ENCODE data around the gene IL18BP. TPM values are rescaled to one million over a fixed set of nuclear protein-coding genes. Genes with fewer than 3 reads are reported as not detected.

Gene IL18BP
- total and polyA plus RNA-seq, 10 of the 15 experiments (the other 5 are each of a cell fraction or from before 2014, with no cell fraction given), result 2.6 to 18.1 (median 10.7) TPM

DNA sequence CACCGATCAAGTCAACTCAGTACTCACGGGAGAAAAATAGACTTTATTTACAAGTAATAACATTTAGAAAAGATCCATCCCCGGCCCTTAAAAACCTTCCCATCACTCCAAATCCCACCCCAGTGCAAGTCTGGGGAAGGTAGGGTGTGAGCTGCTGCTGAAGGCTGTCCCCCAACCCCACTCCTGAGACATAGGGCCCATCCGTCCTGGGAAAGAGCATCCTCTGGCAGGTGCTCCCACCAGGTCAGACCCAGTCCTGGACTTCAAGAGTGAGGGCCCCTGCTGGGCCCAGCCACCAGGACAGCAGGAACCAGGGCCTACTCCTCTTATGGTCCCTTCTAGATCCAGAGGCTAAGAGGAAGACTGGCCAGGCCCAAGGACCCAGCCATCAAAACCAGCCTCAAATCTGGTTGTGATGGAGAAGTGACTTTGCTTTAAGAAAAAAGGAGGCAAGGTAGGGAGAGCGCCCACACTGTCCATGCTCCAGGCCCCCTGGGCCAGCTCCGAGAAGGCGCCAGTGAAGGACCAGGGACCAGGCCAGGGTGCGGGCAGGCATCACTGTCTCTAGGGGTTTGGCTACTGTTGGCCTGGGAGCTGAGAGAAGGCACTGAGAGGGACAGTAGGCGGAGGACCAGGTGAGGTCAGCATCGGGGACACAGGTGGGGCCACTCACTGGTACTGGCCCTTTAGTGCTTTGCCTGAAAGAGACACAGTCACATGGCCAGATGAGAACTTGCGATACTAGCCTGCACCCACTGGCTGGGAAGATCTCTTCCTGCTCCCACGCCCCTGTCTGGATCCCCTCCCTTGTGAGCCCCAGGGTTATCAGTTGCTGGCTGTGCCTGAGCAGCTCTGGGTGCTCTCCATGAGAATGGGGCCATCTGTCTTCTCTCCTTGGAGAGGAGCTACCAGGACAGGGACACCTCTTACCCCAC, 4.4 kb downstream of the IL18BP start:
- ChIA-PET CTCF (no interaction called here), RAD21 (ENCODE audit: unreplicated experiment) (interaction anchor here (0.8 to 1.0 kb wide), 2 partner anchors 25 to 71 kb away, joined by 3 to 4 read pairs; no protein-coding TSS in a partner anchor)
- intact Hi-C loops (cut with micrococcal nuclease; ENCODE audit: unreplicated experiment), result no loop called here
- TF ChIP-seq, protein P1, sequence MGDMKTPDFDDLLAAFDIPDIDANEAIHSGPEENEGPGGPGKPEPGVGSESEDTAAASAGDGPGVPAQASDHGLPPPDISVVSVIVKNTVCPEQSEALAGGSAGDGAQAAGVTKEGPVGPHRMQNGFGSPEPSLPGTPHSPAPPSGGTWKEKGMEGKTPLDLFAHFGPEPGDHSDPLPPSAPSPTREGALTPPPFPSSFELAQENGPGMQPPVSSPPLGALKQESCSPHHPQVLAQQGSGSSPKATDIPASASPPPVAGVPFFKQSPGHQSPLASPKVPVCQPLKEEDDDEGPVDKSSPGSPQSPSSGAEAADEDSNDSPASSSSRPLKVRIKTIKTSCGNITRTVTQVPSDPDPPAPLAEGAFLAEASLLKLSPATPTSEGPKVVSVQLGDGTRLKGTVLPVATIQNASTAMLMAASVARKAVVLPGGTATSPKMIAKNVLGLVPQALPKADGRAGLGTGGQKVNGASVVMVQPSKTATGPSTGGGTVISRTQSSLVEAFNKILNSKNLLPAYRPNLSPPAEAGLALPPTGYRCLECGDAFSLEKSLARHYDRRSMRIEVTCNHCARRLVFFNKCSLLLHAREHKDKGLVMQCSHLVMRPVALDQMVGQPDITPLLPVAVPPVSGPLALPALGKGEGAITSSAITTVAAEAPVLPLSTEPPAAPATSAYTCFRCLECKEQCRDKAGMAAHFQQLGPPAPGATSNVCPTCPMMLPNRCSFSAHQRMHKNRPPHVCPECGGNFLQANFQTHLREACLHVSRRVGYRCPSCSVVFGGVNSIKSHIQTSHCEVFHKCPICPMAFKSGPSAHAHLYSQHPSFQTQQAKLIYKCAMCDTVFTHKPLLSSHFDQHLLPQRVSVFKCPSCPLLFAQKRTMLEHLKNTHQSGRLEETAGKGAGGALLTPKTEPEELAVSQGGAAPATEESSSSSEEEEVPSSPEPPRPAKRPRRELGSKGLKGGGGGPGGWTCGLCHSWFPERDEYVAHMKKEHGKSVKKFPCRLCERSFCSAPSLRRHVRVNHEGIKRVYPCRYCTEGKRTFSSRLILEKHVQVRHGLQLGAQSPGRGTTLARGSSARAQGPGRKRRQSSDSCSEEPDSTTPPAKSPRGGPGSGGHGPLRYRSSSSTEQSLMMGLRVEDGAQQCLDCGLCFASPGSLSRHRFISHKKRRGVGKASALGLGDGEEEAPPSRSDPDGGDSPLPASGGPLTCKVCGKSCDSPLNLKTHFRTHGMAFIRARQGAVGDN (IDR thresholded peaks at IDR 0.05), result no peak
- TF ChIP-seq SUPT20H (IDR thresholded peaks at IDR 0.05; ENCODE audit: borderline replicate concordance, control insufficient read depth, low read depth, low read length) (no peak), POLR2A (IDR thresholded peaks at IDR 0.05; ENCODE audit: low read depth, low read length) (peak; percentile 18; the same call in 1 of the 2 replicates), BCLAF1 (IDR thresholded peaks at IDR 0.05) (no peak), ESRRA (IDR thresholded peaks at IDR 0.05; ENCODE audit: low read length) (no peak), RELB (IDR thresholded peaks at IDR 0.05; ENCODE audit: low read depth) (no peak), SP1 (IDR thresholded peaks at IDR 0.05; ENCODE audit: low read depth, low read length) (no peak), TAF1 (IDR thresholded peaks at IDR 0.05; ENCODE audit: borderline replicate concordance, low read depth, low read length) (no peak), BMI1 (IDR thresholded peaks at IDR 0.05; ENCODE audit: borderline replicate concordance) (no peak)

More for the DNA sequence above, 4.4 kb downstream of the IL18BP start:
- no peak overlapping the region for H3K4me2 ChIP-seq (ENCODE audit: control insufficient read depth, insufficient read depth)
- SMC1A ChIA-PET (ENCODE audit: uncharacterized antibody, unreplicated experiment), result interaction anchor here (1.2 kb wide), 1 partner anchor 26 kb away, joined by 3 read pairs; no protein-coding TSS in a partner anchor
- no peak overlapping the region for H3K27ac ChIP-seq (ENCODE audit: control insufficient read depth, insufficient read depth)
- H3K4me1 ChIP-seq (ENCODE audit: control insufficient read depth, insufficient read depth, low read length), result peaks cover 17% of the 10 kb centered on the region
- ATAC-seq, result no peak
- no peaks in the 10 kb centered on the region for H3K27me3 ChIP-seq (replicated peaks in 1 of 2; ENCODE audit: control insufficient read depth in 2 of 2, insufficient read depth in 2 of 2, low read length in 1 of 2)
- H3K9me3 ChIP-seq (replicated peaks; ENCODE audit: control insufficient read depth, insufficient read depth, low read length), result no peaks in the 10 kb centered on the region
- no peak overlapping the region for H3K4me3 ChIP-seq
- no peak overlapping the region for H2AFZ ChIP-seq (ENCODE audit: control insufficient read depth, low read depth, low read length)
- H3K36me3 ChIP-seq (ENCODE audit: control insufficient read depth in 2 of 2, insufficient read depth in 2 of 2, low read length in 1 of 2), result peaks cover 46 to 67% of the 10 kb centered on the region in 2 experiments; a peak in 3 of 4 replicates
- no peaks in the 10 kb centered on the region for H4K20me1 ChIP-seq (ENCODE audit: control insufficient read depth, insufficient read depth)
- TSS peak; percentile 75 for BruUV-seq (replicated peaks)
- FAIRE-seq, result no peak
- no peak for DNase-seq (ENCODE audit: low read depth, low spot score)
- H3K79me2 ChIP-seq (ENCODE audit: control insufficient read depth, insufficient read depth, low read length), result peaks cover 10% of the 10 kb centered on the region
- in situ Hi-C loops (cut with MboI), result no loop called here
- H3K9ac ChIP-seq (ENCODE audit: control insufficient read depth, insufficient read depth, low read length), result no peak overlapping the region
- WGBS (ENCODE audit: insufficient coverage, insufficient replicate concordance, low lambda C conversion rate, missing lambda C conversion rate), result 91% methylated on average over 12 of the region's 12 CpGs
- POLR2A ChIA-PET, result interaction anchor here (0.5 to 0.7 kb wide), 2 partner anchors 179 to 235 kb away, joined by 3 to 4 read pairs; no protein-coding TSS in a partner anchor

Measured in GM12878 (cell line).